Stimulated activated CD8-positive, alpha-beta memory T cell treated with anti-CD3 and anti-CD28 coated beads, Interleukin-4, amount 100 ng/mL, for 48 hours (primary cell): ENCODE data around the gene ELMO1.

ENCODE experiments used
- DNase-seq: peaks from one replicate; pipeline ENCODE4 v3.0.0-alpha.2; 2020

Gene ELMO1

DNA sequence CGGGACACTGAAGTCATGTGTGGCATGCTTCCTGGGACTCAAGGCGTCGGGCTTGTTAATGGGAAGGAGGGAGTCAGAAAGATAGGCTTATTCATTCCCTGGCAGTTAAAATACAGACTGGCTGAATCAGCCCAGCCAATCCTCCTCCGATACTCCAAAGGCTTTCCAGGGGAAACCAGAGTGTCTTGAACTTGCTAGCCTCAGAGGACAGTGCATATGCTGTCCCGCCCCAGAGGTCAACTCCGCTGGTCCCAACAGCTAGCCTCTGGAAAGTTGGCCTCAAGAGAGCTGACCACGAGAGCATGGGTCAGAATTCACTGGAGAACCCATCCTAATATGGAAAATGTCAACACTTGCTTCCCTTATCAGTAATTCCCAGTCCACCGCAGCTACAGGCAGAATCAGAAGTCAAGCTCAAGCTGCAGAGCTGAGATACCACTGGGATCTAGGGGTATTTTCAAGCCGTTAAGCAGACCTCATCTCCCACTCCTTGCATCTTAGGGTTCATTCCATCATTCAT is 43.0 kb downstream of the ELMO1 start:
- DNase-seq = no peak

DNA sequence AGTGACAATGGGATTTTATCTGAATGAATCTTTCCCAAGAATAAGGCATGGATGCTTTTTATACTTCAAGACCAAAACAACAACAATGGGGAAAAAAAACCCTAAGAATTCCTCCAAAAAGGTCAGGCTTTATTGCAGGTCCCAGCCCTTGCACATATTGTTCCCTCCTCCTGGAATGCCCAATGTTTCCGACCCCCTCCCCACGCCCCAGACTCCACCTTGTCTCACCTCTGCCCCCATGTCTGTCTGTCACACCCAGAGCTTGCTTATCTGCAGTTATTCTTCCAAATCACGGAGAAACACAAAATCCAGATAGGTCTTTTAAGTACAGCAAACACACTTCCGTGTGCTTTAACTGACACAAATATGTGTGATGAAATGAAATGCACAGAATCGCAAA is 43.5 kb downstream of the ELMO1 start:
- DNase-seq = no peak

DNA sequence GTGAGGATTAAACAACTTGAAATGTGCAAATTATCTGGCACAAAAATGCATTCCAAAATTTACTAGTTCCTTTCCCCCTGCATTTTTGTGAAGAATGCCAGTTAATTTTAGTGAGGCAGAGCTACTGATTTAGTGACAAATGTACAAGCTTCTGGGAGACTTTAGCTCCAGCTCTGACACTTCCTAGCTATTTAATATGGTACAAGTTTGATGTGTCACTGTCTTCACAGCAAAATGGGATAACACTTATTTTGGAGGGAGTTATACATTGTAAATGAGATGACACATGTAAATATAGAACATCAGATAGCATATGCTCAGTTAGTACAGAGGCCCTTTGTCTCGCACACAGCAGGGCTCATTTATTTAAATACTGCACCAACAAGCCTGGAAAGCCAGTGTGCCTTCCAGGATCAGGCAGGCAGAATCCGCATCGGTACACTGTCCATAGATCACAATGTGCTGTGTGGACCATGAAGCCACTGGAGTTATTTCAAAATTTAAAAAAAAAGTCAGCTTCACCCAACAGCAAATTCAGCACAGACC is 48.7 kb downstream of the ELMO1 start:
- no peak for DNase-seq

DNA sequence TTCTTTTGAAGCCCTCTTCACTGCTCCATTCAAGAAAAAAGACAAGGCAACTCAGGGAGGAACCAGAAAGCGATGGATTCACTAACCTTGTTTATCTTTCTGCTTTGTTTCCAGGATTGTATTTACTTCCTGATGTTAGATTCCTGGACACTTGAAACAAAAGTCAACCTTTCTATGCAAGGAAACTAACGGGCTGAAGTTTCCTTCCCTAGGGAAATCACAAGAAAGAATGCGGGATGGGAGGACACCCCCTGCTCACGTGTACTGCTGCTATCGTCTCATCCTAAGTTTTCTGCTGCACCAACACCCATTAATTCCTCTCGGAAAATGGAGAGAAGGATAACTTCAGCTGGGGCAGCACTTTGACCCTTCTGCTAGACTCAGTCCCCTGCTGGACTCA is 50.3 kb downstream of the ELMO1 start:
- no peak for DNase-seq

DNA sequence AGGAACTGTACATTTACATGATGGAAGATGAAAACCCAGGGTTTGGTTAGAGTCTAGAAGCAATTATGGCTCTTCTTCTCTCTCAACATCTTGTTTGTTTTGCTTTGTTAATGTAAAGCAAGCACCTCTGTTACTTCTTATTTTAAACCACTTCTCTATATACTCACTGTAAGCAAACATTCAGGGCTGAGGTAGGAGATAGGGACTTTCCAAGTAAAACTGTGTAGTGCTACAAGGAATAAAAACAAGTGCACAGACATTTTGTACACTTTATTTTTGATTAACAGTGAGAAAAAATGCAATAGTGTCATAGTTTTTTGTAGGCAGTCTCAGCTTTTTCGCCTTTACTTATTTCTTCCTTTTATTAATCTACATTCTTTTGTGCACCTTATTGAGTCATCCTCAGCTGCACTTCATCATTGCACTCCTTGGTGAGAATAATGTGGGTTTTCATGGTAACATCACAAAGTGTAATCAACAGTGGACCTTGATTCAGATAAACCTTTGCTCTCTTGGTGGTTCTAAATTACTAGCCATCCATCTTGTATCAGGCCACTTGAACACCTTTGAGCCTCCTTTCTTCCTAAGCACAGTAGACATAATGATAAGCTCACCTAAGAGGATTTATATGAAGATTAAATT is 52.9 kb downstream of the ELMO1 start:
- DNase-seq = no peak

DNA sequence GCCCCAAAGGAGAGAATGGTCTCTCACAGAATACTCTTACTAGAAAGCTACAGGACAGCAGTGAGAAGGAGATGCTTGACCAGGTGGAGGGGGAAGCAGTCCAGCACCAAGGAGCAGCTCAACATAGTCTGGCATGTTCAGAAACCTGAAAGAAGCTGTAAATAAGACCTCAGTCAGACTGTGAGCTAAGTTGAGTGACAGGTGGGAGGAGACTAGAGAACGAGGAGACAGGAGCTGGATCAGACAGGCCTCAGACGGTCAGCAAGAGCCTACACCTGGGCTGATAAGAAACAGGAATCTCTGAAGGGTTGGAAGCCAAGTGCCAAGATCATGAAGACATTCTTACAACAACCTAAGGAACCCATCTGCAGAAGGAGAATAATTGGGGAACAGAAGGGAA is 54.5 kb downstream of the ELMO1 start:
- no peak for DNase-seq

DNA sequence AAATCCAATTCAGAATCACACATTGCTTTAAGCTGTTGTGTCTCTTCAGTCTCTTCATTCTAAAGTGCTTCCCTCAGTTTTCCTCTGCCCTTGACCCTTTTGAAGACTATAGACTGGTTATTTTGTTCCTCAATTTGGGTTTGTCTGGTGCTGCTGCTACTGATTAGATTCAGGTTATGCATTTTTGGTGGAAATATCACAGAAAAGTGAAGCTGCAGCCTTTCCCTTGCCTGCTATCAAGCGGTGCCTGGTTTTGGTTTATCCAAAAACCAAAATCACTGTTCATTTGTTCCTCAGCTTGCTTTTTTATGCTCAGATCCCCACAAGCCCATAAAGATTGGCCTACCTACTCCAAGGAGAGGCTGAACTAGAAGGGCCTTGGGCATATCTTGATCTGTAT is 55.2 kb downstream of the ELMO1 start:
- DNase-seq = no peak

DNA sequence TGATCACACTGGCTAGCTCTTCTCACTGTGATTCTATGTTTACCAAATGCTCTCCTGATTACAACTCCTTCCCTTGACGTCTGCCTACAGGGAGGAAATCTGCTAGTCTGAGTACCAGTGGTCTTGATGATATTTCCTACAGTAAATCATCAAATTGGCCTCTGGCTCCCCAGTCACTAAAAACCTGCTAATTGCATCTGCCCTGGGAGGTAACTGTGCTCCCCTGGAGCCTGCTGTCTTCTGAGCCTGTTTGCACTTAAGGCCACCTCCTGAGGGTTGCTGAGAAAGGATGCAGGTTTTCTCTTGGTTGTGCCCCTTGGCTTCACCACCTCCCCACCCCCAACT is 56.0 kb downstream of the ELMO1 start:
- no peak for DNase-seq

DNA sequence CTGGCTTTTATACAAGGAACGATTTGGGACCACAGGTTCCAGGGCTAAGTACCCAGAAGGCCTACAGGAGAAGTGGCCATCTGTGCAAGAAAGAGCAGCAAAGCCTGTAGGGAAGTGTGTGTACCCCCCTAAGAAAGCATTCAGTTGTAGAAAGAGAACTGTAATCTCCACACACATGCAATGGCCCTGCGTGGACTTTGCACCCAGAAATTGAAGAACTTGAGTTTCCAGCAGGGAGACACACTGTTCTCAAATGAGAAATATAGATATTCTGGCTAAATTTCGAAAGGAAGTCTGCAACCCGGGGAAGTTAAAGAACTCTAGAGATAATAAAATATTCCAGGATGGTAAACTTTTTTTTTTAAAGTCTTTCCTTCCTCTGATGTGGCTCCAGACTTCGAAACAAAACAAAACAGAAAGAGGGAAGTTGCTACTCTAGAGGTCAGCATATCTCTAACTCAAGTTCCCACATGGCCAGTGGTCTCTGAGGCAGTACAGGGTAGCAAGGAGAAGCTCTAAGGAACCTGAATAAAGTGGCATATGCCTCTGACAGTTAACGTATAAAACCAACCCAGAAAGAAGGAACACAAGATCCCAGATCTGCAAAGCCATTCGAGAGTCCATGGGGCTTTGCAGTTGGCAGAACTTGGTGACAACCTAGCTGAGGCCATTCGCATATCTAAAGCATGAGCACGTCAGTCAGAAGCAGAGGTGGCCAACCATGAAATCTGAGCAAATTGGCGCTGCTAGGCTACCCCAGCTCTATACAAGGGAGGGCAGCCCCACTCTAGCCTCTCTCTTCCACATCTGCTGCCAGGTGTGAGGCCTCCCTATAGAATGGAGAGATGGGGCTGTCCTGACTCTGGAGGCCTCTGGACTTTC is 56.6 kb downstream of the ELMO1 start:
- DNase-seq = no peak

DNA sequence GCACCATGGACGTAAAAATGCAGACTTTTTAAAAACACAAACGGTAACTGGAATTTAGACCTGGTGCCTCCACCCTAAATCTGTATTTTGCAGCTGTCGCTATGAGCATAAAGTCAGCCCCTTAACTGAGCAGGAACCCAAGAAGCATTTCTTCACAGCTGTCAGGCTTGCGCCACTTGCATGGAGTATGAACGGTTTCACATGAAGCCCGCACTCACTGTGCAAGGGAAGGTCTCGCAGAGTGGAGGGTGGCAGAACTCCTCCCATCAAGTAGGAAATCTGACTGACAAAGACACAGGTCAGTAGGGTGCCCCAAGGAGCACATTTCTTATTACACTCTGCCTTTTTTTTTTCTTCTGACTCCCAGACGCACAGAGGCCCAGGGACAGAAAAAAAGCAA is 58.5 kb downstream of the ELMO1 start:
- DNase-seq = no peak

DNA sequence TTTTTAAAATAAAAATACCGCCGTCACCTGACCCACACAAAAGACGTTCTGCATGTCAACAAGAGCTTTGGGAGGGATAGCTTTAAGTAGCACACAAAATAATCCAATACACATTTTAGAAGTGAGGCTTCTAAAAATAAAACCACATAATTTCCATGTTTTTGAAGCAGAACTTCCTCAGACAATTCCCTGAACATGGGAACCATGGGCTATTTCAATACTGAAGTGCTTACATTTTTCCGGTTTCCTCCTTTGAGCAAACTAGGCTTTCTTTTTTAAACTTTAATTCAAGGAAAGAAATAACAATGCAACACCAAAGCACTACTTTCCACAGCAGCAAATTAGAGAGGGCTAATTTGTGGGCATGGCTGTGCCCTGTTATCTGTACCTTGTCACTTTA is 59.9 kb downstream of the ELMO1 start:
- no peak for DNase-seq

DNA sequence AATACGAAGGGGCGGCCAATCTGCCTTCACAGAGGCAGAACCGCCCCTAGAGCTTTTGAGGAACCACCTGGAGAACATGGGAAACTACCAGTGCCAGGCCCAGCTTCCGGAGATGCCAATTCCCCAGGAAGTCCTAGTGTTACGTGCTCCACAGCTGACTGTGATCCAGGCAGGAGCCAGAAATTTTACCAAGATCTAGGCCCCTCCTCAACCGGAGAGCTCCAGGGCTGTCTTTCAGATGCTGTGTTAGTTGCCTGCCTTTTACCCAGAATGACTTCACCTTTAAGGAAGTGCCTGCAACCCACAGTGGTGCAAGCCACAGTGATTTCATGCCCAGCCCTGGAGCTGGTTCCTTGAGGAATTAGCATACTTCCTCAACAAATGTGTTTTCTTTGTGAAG is 62.9 kb downstream of the ELMO1 start:
- no peak for DNase-seq

DNA sequence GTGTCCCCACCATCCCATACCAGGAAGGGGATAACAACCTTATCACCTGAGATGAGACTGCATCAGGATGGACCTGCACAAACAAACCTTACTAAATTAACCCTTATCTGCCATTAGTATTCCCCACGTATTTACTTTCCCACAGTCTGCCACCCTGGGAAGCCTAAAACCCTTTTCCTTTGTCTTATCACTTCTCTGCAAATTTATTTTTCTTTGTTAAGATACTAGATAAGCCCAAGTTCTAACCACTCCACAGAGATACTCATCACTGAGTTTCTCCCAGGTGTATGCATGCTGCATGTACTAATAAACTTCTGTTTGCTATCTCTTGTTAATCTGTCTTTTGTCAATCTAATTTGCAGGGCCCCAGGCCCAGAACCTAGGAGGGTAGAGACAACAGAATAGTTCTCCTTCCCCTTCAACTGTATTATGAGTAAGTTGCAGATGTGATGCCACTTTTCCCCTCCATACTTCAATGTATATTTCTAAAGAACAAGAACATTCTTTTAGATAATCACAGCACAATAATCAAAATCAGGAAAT is 66.0 kb downstream of the ELMO1 start:
- no peak for DNase-seq

DNA sequence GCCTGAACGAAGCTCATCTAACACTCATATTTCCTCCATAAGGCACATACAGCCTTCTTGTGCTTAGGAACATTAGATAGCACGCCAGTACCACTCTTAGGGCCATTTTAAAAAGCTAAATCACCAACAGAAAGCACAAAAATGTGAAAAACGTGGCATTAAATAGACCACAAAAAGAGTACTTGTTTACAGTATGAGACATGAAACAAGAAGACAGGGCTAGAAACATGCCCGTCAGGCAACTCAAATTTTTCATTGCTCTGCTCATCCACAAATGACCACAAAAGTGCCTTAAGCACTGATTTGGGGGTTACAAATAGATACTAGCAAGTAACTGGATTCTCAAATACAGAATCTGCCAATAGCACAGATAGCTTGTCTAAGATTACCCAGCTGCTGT is 67.8 kb downstream of the ELMO1 start:
- DNase-seq = no peak

DNA sequence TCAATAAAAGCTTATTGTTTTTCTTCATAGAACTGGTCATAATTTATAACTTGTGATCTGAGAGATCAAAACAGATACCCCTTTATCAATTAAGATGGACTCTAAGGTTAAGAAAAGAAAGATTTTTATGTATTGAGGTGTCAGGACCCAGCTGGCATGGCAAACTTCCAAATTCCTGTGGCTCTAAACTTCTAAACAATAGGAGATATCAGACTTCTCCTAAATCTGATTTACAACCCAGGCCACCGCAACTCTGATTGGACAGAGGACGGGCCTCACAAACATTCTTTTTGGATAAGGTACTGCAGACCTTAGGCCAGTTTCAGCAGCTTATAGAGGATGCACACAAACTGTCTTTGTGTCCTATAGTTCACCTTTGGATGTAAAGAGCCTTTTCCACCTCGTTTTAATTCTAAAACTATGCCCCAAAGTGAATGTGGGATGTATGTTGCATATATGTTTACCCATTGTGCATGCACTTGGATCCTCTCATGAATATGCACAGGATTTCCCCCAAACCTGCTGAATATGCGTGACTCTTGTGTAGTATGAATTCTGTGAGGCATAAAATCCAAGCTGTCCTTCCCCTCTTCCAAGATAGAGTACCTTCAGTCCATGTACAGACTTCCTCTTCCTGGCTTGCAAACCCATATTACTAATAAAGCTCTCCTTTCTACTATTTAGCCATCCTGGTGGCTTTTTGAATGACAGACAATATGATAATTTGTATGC is 69.0 kb downstream of the ELMO1 start:
- no peak for DNase-seq

DNA sequence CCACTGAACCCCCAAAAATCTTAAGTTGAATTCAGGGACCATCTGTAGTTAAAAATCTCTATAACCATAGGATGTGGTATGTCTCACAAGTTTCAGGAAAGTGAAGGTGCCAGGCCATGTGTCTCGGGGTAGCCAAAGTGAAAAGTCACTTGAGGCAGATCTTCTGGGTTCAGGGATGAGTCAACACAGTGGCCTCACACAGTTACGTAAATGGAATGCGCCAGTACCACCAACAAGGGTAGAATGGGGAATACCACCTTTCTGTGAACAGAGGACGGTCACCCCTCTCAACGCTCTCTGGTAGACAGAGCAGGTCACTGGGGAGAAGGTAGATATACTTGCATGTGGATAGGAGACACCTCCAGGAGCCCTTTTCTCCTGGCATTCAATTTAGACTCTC is 71.4 kb downstream of the ELMO1 start:
- peak; percentile 38 for DNase-seq

DNA sequence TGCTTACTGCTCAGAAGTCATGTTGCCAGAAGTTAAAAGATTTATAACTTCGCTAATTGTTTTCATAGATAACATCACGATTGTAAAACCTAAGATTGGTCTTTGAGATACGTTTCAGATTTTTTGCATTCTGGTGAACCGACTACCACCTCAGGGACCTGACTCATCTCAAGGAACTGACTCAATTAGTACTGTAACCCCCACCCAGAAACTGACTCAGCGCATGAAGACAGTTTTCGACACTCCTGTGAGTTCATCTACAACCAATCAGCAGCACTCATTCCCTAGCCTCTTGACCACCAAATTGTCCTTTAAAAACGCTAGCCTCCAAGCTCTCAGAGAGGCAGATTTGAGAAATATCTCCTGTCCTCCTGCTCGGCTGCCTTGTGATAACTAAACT is 72.3 kb downstream of the ELMO1 start:
- DNase-seq = peak; percentile 59

DNA sequence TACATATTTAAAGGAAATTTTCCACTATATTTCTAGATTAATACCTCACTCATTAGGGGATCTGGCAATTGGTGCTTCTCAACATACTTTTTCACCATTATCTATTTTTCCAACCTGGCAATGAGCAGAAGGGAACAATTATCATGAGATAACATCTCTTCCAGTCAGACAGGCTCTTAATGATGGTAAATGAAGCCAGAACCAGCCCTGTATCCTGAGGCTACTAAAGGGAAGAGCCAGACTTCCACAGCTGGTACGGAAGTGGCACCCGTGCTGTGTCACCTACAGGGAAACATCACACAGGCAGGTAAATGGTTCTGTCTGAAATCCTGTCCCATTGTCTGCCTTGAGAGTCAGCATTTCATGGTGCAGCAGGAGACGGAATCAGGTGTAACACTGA is 75.9 kb downstream of the ELMO1 start:
- no peak for DNase-seq

DNA sequence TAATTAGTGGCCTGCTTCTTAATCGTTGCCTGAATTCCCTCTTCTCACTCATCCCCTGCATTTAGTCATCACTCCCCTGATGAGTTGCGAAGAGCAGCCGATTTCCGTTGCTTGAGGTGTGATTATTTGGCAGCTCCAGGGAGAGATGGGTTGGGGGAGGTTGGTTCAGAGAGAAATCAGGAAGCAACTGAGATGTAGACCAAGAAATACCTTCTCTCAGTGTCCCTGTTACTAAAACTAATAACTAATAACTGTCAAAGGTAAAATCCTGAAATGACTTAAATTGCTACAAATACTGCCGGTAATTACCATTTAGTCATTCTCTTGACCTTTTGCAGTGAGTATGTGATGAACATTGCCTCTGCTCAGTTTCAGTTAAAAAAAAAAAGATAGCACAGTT is 76.9 kb downstream of the ELMO1 start:
- no peak for DNase-seq

DNA sequence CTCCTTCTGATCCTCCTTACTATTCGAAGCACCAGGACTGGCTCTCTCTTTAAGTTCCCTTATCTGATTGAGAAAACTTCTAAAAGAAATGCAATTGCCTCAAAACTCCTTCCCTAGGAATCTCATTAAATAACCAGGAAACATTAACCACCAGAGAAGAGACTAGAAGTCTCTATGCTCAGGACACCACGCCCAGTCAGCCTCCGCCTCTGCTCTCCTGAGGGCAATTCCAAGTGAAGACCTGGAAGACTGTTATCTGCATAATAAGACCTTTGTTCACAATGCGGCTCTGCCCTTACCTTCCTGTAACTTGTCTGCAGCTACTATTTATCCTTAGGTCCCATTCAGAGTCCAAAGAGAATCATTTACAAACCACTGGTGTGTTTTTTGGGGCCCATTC is 78.8 kb downstream of the ELMO1 start:
- DNase-seq = no peak

DNA sequence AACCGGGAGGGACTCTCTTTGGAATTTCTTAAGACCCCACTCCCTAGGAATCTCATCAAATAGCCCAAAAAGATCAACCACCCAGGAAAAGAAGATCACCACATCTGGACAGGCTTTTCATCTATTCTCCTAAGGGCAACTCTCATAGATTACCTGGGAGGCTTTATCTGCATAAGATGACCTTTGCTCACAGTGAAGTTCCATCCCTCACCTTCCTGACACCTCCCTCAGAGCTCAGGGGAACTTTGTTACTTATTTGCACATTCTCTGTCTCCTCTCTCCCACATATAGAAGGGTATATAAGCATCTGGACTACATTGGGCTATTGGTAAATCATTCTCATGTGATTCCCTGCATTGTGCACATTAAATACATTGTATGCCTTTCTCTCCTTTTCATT is 80.1 kb downstream of the ELMO1 start:
- no peak for DNase-seq

DNA sequence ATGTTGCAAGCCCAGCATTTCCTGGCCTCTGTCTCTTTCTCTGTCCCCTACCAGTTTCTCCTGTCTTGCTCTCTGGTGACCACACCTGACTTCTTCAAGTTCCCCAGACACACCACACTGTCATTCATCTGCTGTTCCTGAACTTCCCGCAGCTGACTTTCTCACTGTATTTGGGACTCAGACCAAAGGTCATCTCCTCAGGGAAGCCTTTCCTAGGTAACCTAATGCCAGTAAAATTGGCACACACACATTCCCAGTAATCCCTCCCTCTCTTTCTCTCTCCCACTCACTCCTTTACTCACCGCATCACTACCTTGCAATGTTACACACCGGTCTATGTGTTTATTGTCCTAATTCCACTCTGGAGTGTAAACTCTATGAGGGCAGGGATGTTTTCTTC is 81.7 kb downstream of the ELMO1 start:
- DNase-seq = no peak

DNA sequence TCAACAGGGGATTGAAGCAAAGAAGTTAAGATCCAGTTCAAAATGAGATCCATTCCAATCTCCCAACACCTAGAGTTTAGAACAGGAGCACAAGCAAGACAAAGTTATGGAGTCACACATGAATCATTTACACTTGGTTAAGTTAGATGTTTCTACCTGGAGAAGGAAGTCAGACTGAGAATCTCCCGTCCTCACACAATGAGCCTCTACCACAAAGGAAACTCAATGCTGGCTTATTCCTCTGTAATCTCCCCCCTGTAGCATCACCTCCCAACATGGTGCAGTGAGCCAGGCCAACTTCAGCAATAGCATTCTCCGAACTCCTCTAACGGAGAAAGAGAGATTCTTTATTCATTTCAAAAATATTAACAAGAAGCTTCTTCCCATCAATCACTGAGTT is 82.2 kb downstream of the ELMO1 start:
- DNase-seq = no peak
